ENCODE results near the gene LILRB5.
"Not testable (repeated sequence)": the region's sequence is repeated elsewhere in the genome, so short reads cannot be mapped to it uniquely, and the experiment has no call there.

Gene LILRB5

GRCh38 chr19:54211235-54211634 is 45.8 kb downstream of the LILRB5 start:
- DNase-seq (ENCODE audit: low read depth), result no peak

- no peak for DNase-seq (ENCODE audit: low read depth)
These were observed 47.1 kb downstream of the LILRB5 start for GRCh38 chr19:54209811-54210494.

GRCh38 chr19:54209058-54209810 is 47.8 kb downstream of the LILRB5 start:
- no peak for DNase-seq (ENCODE audit: low read depth)

GRCh38 chr19:54208784-54209057 is 48.4 kb downstream of the LILRB5 start:
- no peak for DNase-seq (ENCODE audit: low read depth)

GRCh38 chr19:54207983-54208783 is 48.9 kb downstream of the LILRB5 start:
- no peak for DNase-seq (ENCODE audit: low read depth)

- DNase-seq (ENCODE audit: low read depth), result no peak
These were observed 49.4 kb downstream of the LILRB5 start for GRCh38 chr19:54207676-54207982.

GRCh38 chr19:54207193-54207592 is 49.9 kb downstream of the LILRB5 start:
- not testable (repeated sequence) for DNase-seq (ENCODE audit: low read depth)

- no peak for DNase-seq (ENCODE audit: low read depth)
These were observed 50.3 kb downstream of the LILRB5 start for GRCh38 chr19:54206831-54207177.

GRCh38 chr19:54206030-54206830 is 50.8 kb downstream of the LILRB5 start:
- no peak for DNase-seq (ENCODE audit: low read depth)

- no peak for DNase-seq (ENCODE audit: low read depth)
These were observed 52.2 kb downstream of the LILRB5 start for GRCh38 chr19:54204767-54205468.

- DNase-seq (ENCODE audit: low read depth), result no peak
These were observed 53.9 kb downstream of the LILRB5 start for GRCh38 chr19:54203151-54203611.

GRCh38 chr19:54201980-54202379 is 55.1 kb downstream of the LILRB5 start:
- no peak for DNase-seq (ENCODE audit: low read depth)

GRCh38 chr19:54201172-54201701 is 55.8 kb downstream of the LILRB5 start:
- DNase-seq (ENCODE audit: low read depth), result no peak
